B cell (primary cell): ENCODE data around the gene ABL1. TPM values are rescaled to one million over a fixed set of nuclear protein-coding genes. Genes with fewer than 3 reads are reported as not detected.

Experiments used
- ATAC-seq: fragments of 200-7000 bp; cut with Tn5 transposase; one replicate; pipeline ENCODE4 v1.10.0; 2021; ENCODE audit warnings: low read depth, mild to moderate bottlenecking, moderate number of reproducible peaks, moderate library complexity
- CTCF ChIA-PET: fragments of 350-600 bp; sonication (Branson Sonifier 250); formaldehyde crosslinking; loops from one replicate; lab custom pipeline; 2021; ENCODE audit warnings: antibody characterized with exemption, inconsistent platforms; lab: Charles Lee
- POLR2A ChIA-PET: fragments of 350-600 bp; sonication (Branson Sonifier 250); formaldehyde crosslinking; loops from one replicate; lab custom pipeline; 2021; ENCODE audit warnings: antibody characterized with exemption; lab: Charles Lee
- DNase-seq: peaks from one replicate; pipeline ENCODE4 v3.0.0; 2013
- H2AFZ ChIP-seq: 2 replicates; pipeline ENCODE4 v1.6.1; 2012; ENCODE audit warnings: mild to moderate bottlenecking, low read depth, low read length; ENCODE audit not compliant: insufficient read depth, poor library complexity, severe bottlenecking
- H3K27ac ChIP-seq, 2 donors: 1 replicate in 1 of 2; 2 replicates in 1 of 2; pipeline ENCODE4 v1.5.1; 2012 to 2013; ENCODE audit warnings: low read length in 2 of 2, mild to moderate bottlenecking in 2 of 2, moderate library complexity in 1 of 2
- H3K27me3 ChIP-seq, 4 experiments: fragments of 200-600 bp in 1 of 4; sonication (generic) in 1 of 4; replicated peaks in 1 of 4; 1 replicate in 2 of 4; 2 replicates in 2 of 4; pipeline versions ENCODE4 v1.6.1 to v1.7.0; 2013 to 2016; ENCODE audit warnings: low read length in 3 of 4, mild to moderate bottlenecking in 2 of 4, mixed read lengths in 1 of 4, moderate library complexity in 1 of 4; ENCODE audit not compliant: insufficient read depth in 4 of 4, control insufficient read depth in 3 of 4; ENCODE audit errors: control extremely low read depth in 1 of 4
- H3K36me3 ChIP-seq, 2 experiments: replicated peaks in 1 of 2; 1 replicate in 1 of 2; 2 replicates in 1 of 2; pipeline versions ENCODE4 v1.6.1 to v1.7.1; 2013; ENCODE audit warnings: low read length in 1 of 2; ENCODE audit not compliant: insufficient read depth in 2 of 2, control insufficient read depth in 1 of 2; ENCODE audit errors: control extremely low read depth in 1 of 2, extremely low read depth in 1 of 2
- H3K4me1 ChIP-seq, 2 donors: fragments of 200-600 bp in 1 of 2; sonication (generic) in 1 of 2; 1 replicate in 1 of 2; 2 replicates in 1 of 2; pipeline versions ENCODE4 v1.5.1 to v1.6.1; 2013 to 2017; ENCODE audit warnings: low read length in 2 of 2; ENCODE audit not compliant: control insufficient read depth in 2 of 2, insufficient read depth in 2 of 2
- H3K4me2 ChIP-seq: replicated peaks from 2 replicates; pipeline ENCODE3; 2012; ENCODE audit warnings: mild to moderate bottlenecking, low read depth, low read length; ENCODE audit not compliant: poor library complexity, severe bottlenecking
- H3K4me3 ChIP-seq, 5 experiments: fragments of 200-600 bp in 1 of 5; sonication (generic) in 1 of 5; 1 replicate in 3 of 5; 2 replicates in 2 of 5; pipeline versions ENCODE4 v1.5.1 to v1.7.0; 2011 to 2016; ENCODE audit warnings: low read length in 4 of 5, mild to moderate bottlenecking in 4 of 5, low read depth in 2 of 5, control low read depth in 1 of 5, moderate library complexity in 1 of 5; ENCODE audit not compliant: insufficient read depth in 1 of 5; ENCODE audit errors: control extremely low read depth in 1 of 5, extremely low read depth in 1 of 5
- H3K79me2 ChIP-seq: fragments of 200-600 bp; sonication (generic); one replicate; pipeline ENCODE4 v1.6.0; 2016; ENCODE audit warnings: low read length; ENCODE audit not compliant: control insufficient read depth, insufficient read depth
- H3K9ac ChIP-seq: fragments of 200-600 bp; sonication (generic); 2 replicates; pipeline ENCODE4 v1.6.1; 2017; ENCODE audit warnings: mild to moderate bottlenecking, low read length, moderate library complexity
- H3K9me3 ChIP-seq, 3 donors: one replicate each; pipeline versions ENCODE4 v1.6.1 to v1.7.1; 2013; ENCODE audit warnings: low read length in 2 of 3; ENCODE audit not compliant: control insufficient read depth in 2 of 3, insufficient read depth in 1 of 3; ENCODE audit errors: control extremely low read depth in 1 of 3
- H4K20me1 ChIP-seq: 2 replicates; pipeline ENCODE4 v1.6.0; 2012; ENCODE audit warnings: mild to moderate bottlenecking, low read length; ENCODE audit not compliant: insufficient read depth, control insufficient read depth, poor library complexity, severe bottlenecking
- H3K27ac Mint-ChIP-seq: one replicate; pipeline ENCODE4 v1.8.0; 2021; ENCODE audit warnings: mixed read lengths
- H3K27me3 Mint-ChIP-seq: one replicate; pipeline ENCODE4 v1.8.0; 2021; ENCODE audit warnings: mixed read lengths
- H3K4me1 Mint-ChIP-seq: one replicate; pipeline ENCODE4 v1.8.0; 2021; ENCODE audit warnings: mixed read lengths
- H3K4me3 Mint-ChIP-seq: one replicate; pipeline ENCODE4 v1.8.0; 2021; ENCODE audit warnings: mixed read lengths
- H3K9me3 Mint-ChIP-seq: one replicate; pipeline ENCODE4 v1.8.0; 2022; ENCODE audit warnings: mixed read lengths; ENCODE audit not compliant: insufficient read depth
- CTCF ChIP-seq: fragments of 200-600 bp; IDR thresholded peaks from one replicate; pipeline ENCODE4 v1.8.0; 2022; ENCODE audit warnings: antibody characterized with exemption, mild to moderate bottlenecking
- EZH2 ChIP-seq: IDR thresholded peaks from 2 replicates; pipeline ENCODE4 v1.6.1; 2012; ENCODE audit warnings: borderline replicate concordance, low read depth, mild to moderate bottlenecking, moderate library complexity, low read length; ENCODE audit not compliant: insufficient read depth, poor library complexity, severe bottlenecking
- WGBS: methylation state at CpG from one replicate; pipeline ENCODE4 v1.1.5; 2013; ENCODE audit warnings: missing lambda C conversion rate; ENCODE audit not compliant: insufficient coverage; 5-methylcytosine and 5-hydroxymethylcytosine counted together
- intact Hi-C: fragments of 100-400 bp; cut with micrococcal nuclease; formaldehyde crosslinking; loops from one replicate; pipeline ENCODE4 v1.10.0; 2022
- polyA plus RNA-seq: library from polyadenylated mRNA; depleted of rRNA; stranded (reverse); fragments of >200 nt; gene quantifications from 2 replicates; pipeline ENCODE4 v1.2.3, GENCODE V29; 2012
- total RNA-seq, 2 donors: library from RNA; stranded (reverse); fragments of 120-200 nt in 1 of 2; gene quantifications; 1 replicate in 1 of 2; 2 replicates in 1 of 2; pipeline versions ENCODE4 v1.2.3 to v1.2.4, GENCODE V29; 2013 to 2022

Gene ABL1
- total and polyA plus RNA-seq, 2 donors (not counting 1 experiment from before 2014, with no cell fraction given), result 11.9 to 46.0 TPM

- H3K27ac Mint-ChIP-seq, result no peak overlapping the region
- H3K36me3 ChIP-seq, result peaks cover 0 to 28% of the 10 kb centered on the region in 2 experiments
- no peak overlapping the region for H2AFZ ChIP-seq
- H3K9me3 ChIP-seq, result no peaks in the 10 kb centered on the region
- H3K9ac ChIP-seq, result no peak overlapping the region
- no peak overlapping the region for H3K4me2 ChIP-seq
- H3K4me3 ChIP-seq, result no peak overlapping the region
- no peaks in the 10 kb centered on the region for H3K79me2 ChIP-seq
- DNase-seq (no peak), ATAC-seq (no peak)
- intact Hi-C loops, result no loop called here
- H3K9me3 Mint-ChIP-seq, result no peaks in the 10 kb centered on the region
- POLR2A ChIA-PET, result no interaction called here
- peaks cover 7 to 15% of the 10 kb centered on the region in 2 donors for H3K4me1 ChIP-seq
- CTCF ChIA-PET, result interaction anchor here (0.6 to 7.4 kb wide), 13 partner anchors 9 to 178 kb away, joined by 3 to 75 read pairs (median 4); no protein-coding TSS in a partner anchor
- WGBS, result 87% methylated on average over 5 of the region's 8 CpGs
- no peak overlapping the region for H3K27ac ChIP-seq
- no peak overlapping the region for H3K4me3 Mint-ChIP-seq
- no peaks in the 10 kb centered on the region for H3K27me3 ChIP-seq
- H3K27me3 Mint-ChIP-seq, result no peaks in the 10 kb centered on the region
- H3K4me1 Mint-ChIP-seq, result peaks cover 18% of the 10 kb centered on the region
- no peak for TF ChIP-seq CTCF
- no peak for TF ChIP-seq EZH2
- peaks cover 14% of the 10 kb centered on the region for H4K20me1 ChIP-seq
Observed at GRCh38 chr9:130869250-130869649, 34.2 kb downstream of the ABL1 start.

- H3K4me3 ChIP-seq, result no peak overlapping the region
- no peaks in the 10 kb centered on the region for H3K9me3 ChIP-seq
- peaks cover 14% of the 10 kb centered on the region for H4K20me1 ChIP-seq
- Mint-ChIP-seq H3K9me3 (no peaks in the 10 kb centered on the region), H3K27ac (peak overlapping the region; percentile 61), H3K27me3 (no peaks in the 10 kb centered on the region), H3K4me3 (no peak overlapping the region), H3K4me1 (peaks cover 18% of the 10 kb centered on the region)
- no peak overlapping the region for H3K4me2 ChIP-seq
- H3K27me3 ChIP-seq, result no peaks in the 10 kb centered on the region
- TF ChIP-seq EZH2 (no peak), CTCF (no peak)
- POLR2A ChIA-PET, result no interaction called here
- H3K36me3 ChIP-seq, result peaks cover 0 to 39% of the 10 kb centered on the region in 2 experiments
- DNase-seq, result peak; percentile 29
- peaks cover 7 to 15% of the 10 kb centered on the region in 2 donors for H3K4me1 ChIP-seq
- intact Hi-C loops, result no loop called here
- H3K79me2 ChIP-seq, result no peaks in the 10 kb centered on the region
- CTCF ChIA-PET, result interaction anchor here (0.8 to 7.4 kb wide), 8 partner anchors 8 to 176 kb away, joined by 3 to 75 read pairs (median 4); no protein-coding TSS in a partner anchor
- WGBS, result 77% methylated on average over 11 of the region's 17 CpGs
- no peak overlapping the region for H2AFZ ChIP-seq
- H3K9ac ChIP-seq, result no peak overlapping the region
- ATAC-seq, result peak; percentile 21
- H3K27ac ChIP-seq, result peak overlapping the region in 1 of 2 donors; percentile 12
Observed at GRCh38 chr9:130870491-130871381, 35.7 kb downstream of the ABL1 start.
